Transverse colon (tissue), 4 donors: Measurements from ENCODE around the gene EIF2AK3.

Experiments used
- EP300 ChIP-seq: sonication (generic); formaldehyde crosslinking; IDR thresholded peaks from one replicate; pipeline ENCODE4 v1.6.1; 2017; ENCODE audit warnings: antibody characterized with exemption, low read depth
- POLR2A ChIP-seq: fragments of 450-650 bp; IDR thresholded peaks from one replicate; pipeline ENCODE4 v1.6.1; 2016; ENCODE audit warnings: antibody characterized with exemption, mild to moderate bottlenecking, moderate library complexity
- POLR2AphosphoS5 ChIP-seq, 3 donors: sonication (generic); formaldehyde crosslinking; IDR thresholded peaks; one replicate each; pipeline ENCODE4 v1.6.1; 2016; ENCODE audit warnings: antibody characterized with exemption in 3 of 3
- TF ChIP-seq, protein P1 (sequence below), 5 experiments: fragments of 200-600 bp in 3 of 5; fragments of 450-650 bp in 2 of 5; sonication (generic) in 3 of 5; IDR thresholded peaks; 1 replicate in 2 of 5; 2 replicates in 3 of 5; pipeline ENCODE4 v1.5.1; 2016 to 2017; ENCODE audit warnings: antibody characterized with exemption in 5 of 5, inconsistent platforms in 3 of 5, mild to moderate bottlenecking in 2 of 5, moderate library complexity in 1 of 5

- TF ChIP-seq, protein P1, sequence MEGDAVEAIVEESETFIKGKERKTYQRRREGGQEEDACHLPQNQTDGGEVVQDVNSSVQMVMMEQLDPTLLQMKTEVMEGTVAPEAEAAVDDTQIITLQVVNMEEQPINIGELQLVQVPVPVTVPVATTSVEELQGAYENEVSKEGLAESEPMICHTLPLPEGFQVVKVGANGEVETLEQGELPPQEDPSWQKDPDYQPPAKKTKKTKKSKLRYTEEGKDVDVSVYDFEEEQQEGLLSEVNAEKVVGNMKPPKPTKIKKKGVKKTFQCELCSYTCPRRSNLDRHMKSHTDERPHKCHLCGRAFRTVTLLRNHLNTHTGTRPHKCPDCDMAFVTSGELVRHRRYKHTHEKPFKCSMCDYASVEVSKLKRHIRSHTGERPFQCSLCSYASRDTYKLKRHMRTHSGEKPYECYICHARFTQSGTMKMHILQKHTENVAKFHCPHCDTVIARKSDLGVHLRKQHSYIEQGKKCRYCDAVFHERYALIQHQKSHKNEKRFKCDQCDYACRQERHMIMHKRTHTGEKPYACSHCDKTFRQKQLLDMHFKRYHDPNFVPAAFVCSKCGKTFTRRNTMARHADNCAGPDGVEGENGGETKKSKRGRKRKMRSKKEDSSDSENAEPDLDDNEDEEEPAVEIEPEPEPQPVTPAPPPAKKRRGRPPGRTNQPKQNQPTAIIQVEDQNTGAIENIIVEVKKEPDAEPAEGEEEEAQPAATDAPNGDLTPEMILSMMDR (IDR thresholded peaks at IDR 0.05) = no peak
- no peak for TF ChIP-seq POLR2AphosphoS5 (IDR thresholded peaks at IDR 0.05)
- TF ChIP-seq POLR2A = no peak
- TF ChIP-seq EP300 = no peak
Measured at GRCh38 chr2:88575630-88576029, 51.6 kb downstream of the EIF2AK3 start.
